PC-9 (cell line): ENCODE measurements around the gene LRRC56. TPM values are rescaled to one million over a fixed set of nuclear protein-coding genes. Genes with fewer than 3 reads are reported as not detected.
A peak's percentile ranks its signal among the peaks of the same experiment; 100 is the strongest.

Experiments
- BruUV-seq: library from RNA; stranded (reverse); fragments of 400-500 nt; replicated peaks from 2 replicates; lab custom pipeline; 2021; lab: Mats Ljungman, UMichigan
- CTCF ChIA-PET: fragments of 300-600 bp; sonication (Branson Sonifier 250); formaldehyde crosslinking; loops from one replicate; lab custom pipeline; 2022; ENCODE audit warnings: antibody characterized with exemption; lab: Charles Lee
- POLR2A ChIA-PET: fragments of 300-600 bp; sonication (Branson Sonifier 250); formaldehyde crosslinking; loops from one replicate; lab custom pipeline; 2022; ENCODE audit warnings: antibody characterized with exemption; ENCODE audit not compliant: unreplicated experiment; lab: Charles Lee
- DNase-seq, 2 experiments: peaks; one replicate each; pipeline versions ENCODE4 v3.0.0 to v3.0.0-alpha.2; 2015 to 2022; ENCODE audit warnings: mixed read lengths in 1 of 2
- H2AFZ ChIP-seq: fragments of 200-600 bp; sonication (generic); 2 replicates; pipeline ENCODE4 v1.8.1; 2017; ENCODE audit warnings: antibody characterized with exemption
- H3F3A ChIP-seq: fragments of 200-600 bp; sonication (generic); 2 replicates; pipeline ENCODE4 v1.8.1; 2017; ENCODE audit warnings: antibody characterized with exemption, mild to moderate bottlenecking, low read depth; ENCODE audit not compliant: insufficient read depth
- H3K27ac ChIP-seq: fragments of 200-600 bp; sonication (generic); 2 replicates; pipeline ENCODE4 v1.6.1; 2016; ENCODE audit warnings: mixed run types
- H3K27me3 ChIP-seq: fragments of 200-600 bp; sonication (generic); 2 replicates; pipeline ENCODE4 v1.6.1; 2016; ENCODE audit warnings: low read depth, mixed run types; ENCODE audit not compliant: insufficient read depth
- H3K36me3 ChIP-seq: fragments of 200-600 bp; sonication (generic); 2 replicates; pipeline ENCODE4 v1.6.1; 2016; ENCODE audit warnings: low read depth, mixed run types
- H3K4me1 ChIP-seq: fragments of 200-600 bp; sonication (generic); replicated peaks from 2 replicates; pipeline ENCODE4 v1.6.1; 2016; ENCODE audit warnings: mixed run types; ENCODE audit not compliant: insufficient read depth
- H3K4me2 ChIP-seq: fragments of 200-600 bp; sonication (generic); 2 replicates; pipeline ENCODE4 v1.6.1; 2017; ENCODE audit warnings: mixed run types
- H3K4me3 ChIP-seq: fragments of 200-600 bp; sonication (generic); 2 replicates; pipeline ENCODE4 v1.6.1; 2016; ENCODE audit warnings: mixed run types
- H3K79me2 ChIP-seq: fragments of 200-600 bp; sonication (generic); 2 replicates; pipeline ENCODE4 v1.6.1; 2017; ENCODE audit warnings: low read depth, mixed run types
- H3K9me2 ChIP-seq: fragments of 200-600 bp; sonication (generic); 2 replicates; pipeline ENCODE4 v1.8.1; 2017; ENCODE audit warnings: mild to moderate bottlenecking; ENCODE audit not compliant: insufficient read depth
- H3K9me3 ChIP-seq: fragments of 200-600 bp; sonication (generic); 2 replicates; pipeline ENCODE4 v1.8.1; 2016; ENCODE audit warnings: low read depth; ENCODE audit not compliant: insufficient read depth
- H4K20me1 ChIP-seq: fragments of 200-600 bp; sonication (generic); 2 replicates; pipeline ENCODE4 v1.8.1; 2017; ENCODE audit not compliant: insufficient read depth
- CTCF ChIP-seq: fragments of 200-600 bp; sonication (generic); conservative IDR thresholded peaks from 2 replicates; pipeline ENCODE4 v1.6.1; 2017; ENCODE audit warnings: mixed run types, antibody characterized with exemption, mild to moderate bottlenecking, moderate library complexity
- EZH2 ChIP-seq: fragments of 200-600 bp; sonication (generic); IDR thresholded peaks from 2 replicates; pipeline ENCODE4 v1.8.0; 2017; ENCODE audit warnings: antibody characterized with exemption, low read depth
- intact Hi-C: fragments of 100-400 bp; cut with micrococcal nuclease; formaldehyde crosslinking; loops from one replicate; pipeline ENCODE4 v1.10.0; 2022; ENCODE audit not compliant: unreplicated experiment
- total RNA-seq: library from RNA; stranded (reverse); gene quantifications from 2 replicates; pipeline ENCODE4 v1.2.3, GENCODE V29; 2021

The LRRC56 gene
- total RNA-seq, 1 experiment from 2014 or later = 5.0 TPM

DNA sequence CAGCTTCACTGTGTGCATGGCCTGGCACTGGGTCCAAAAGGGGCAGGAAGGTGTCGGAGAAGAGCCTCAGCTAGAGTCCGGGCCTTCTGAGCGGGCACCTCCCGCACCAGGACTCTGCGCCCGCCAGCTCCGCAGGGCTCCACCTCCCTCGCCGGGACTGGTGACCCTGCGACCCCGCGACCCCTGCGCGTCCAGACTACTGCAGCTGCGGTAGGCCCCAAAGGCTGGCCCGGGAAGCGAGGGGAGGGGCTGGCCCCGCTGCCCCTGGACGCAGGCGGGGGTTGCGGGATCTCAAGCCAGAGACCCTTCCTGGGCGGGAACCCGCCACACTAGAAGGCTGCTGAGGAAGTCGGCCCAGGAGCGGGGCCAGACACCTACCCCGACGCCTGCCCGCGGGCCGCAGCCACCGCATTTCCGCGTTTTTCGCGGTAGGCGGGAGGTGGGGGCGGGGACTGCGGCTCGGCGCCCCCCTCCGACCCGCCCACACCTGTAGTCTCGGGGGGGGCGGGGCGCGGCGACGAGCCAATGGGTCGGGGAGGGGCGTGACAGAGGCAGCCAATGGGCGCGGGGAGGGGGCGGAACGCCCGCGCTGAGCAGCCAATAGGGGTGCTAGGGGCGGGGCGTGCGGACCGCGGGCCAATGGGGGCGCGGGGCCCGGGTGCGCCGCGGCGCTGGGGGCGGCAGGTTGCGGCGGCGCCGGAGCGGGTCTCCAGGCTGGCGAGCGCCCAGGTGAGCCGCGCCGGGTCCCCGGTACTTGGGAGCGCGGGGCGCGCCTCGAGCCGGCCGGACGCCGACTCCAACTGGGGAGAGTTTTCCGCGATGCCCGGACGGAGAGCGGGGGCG lies 23.2 kb downstream of the LRRC56 start, which contains the start of the genes LMNTD2 and RASSF7:
LMNTD2 (minus strand) TSS at position 434 of the 843 bp plus-strand sequence; CDS start at position 412, 22 bp downstream.
RASSF7 (plus strand) TSS at position 666 of the 843 bp plus-strand sequence. CDS start 799 bp downstream, outside the sequence.
- TSS peak; percentile 69 for BruUV-seq

GRCh38 chr11:561148-562003 lies 24.0 kb downstream of the LRRC56 start:
- Histone ChIP-seq H3K4me2 (peak overlapping the region; percentile 87), H3K4me3 (peak overlapping the region; percentile 68), H3K27me3 (no peaks in the 10 kb centered on the region), H4K20me1 (no peaks in the 10 kb centered on the region; the same call in 1 of the 2 replicates), H2AFZ (peak overlapping the region; percentile 55; the same call in 1 of the 2 replicates), H3K9me3 (no peaks in the 10 kb centered on the region), H3K9me2 (no peaks in the 10 kb centered on the region), H3K36me3 (no peaks in the 10 kb centered on the region), H3K4me1 (no peaks in the 10 kb centered on the region), H3K27ac (no peak overlapping the region), H3F3A (peaks cover 11% of the 10 kb centered on the region; the same call in 1 of the 2 replicates), H3K79me2 (peaks cover 10% of the 10 kb centered on the region; the same call in 1 of the 2 replicates)
- no peak for TF ChIP-seq EZH2
- no peak for TF ChIP-seq CTCF
- CTCF ChIA-PET = no interaction called here
- POLR2A ChIA-PET = interaction anchor here (0.6 to 0.8 kb wide), 3 partner anchors 15 to 274 kb away, joined by 4 to 5 read pairs (median 4); partner anchors contain the start of gene PHRF1
- intact Hi-C loops = loop anchor here (10.0 kb wide), 1 partner anchor 163 kb away; no protein-coding TSS in a partner anchor
- no TSS peak for BruUV-seq
- DNase-seq = peak in 1 of 2 experiments; percentile 71

More for the DNA sequence above, 23.2 kb downstream of the LRRC56 start, which contains the start of the genes LMNTD2 and RASSF7:
- Histone ChIP-seq H4K20me1 (no peaks in the 10 kb centered on the region; the same call in 1 of the 2 replicates), H3K4me3 (peak within 1 kb of the TSS; percentile 68), H2AFZ (peak within 1 kb of the TSS; percentile 64; the same call in 1 of the 2 replicates), H3K4me1 (no peaks in the 10 kb centered on the region), H3K36me3 (no peaks in the 10 kb centered on the region), H3K9me2 (no peaks in the 10 kb centered on the region), H3K27ac (no peak within 1 kb of the TSS; the same call in 1 of the 2 replicates), H3F3A (peaks cover 11% of the 10 kb centered on the region; the same call in 1 of the 2 replicates), H3K9me3 (no peaks in the 10 kb centered on the region), H3K4me2 (peak within 1 kb of the TSS; percentile 87), H3K79me2 (peaks cover 10% of the 10 kb centered on the region; the same call in 1 of the 2 replicates), H3K27me3 (no peaks in the 10 kb centered on the region)
- TF ChIP-seq EZH2 (no peak), CTCF (no peak)
- ChIA-PET POLR2A (interaction anchor here (0.6 kb wide), 1 partner anchor 273 kb away, joined by 7 read pairs; no protein-coding TSS in a partner anchor), CTCF (no interaction called here)
- peak; percentile 61 to 89 for DNase-seq
- intact Hi-C loops = loop anchor here (10.0 kb wide), 1 partner anchor 164 kb away; no protein-coding TSS in a partner anchor
